Lung microvascular endothelial cell (primary cell): ENCODE data around the gene PRKCB. TPM values are rescaled to one million over a fixed set of nuclear protein-coding genes. Genes with fewer than 3 reads are reported as not detected.
"Not testable (repeated sequence)": the region's sequence is repeated elsewhere in the genome, so short reads cannot be mapped to it uniquely, and the experiment has no call there.

Experiments
- DNase-seq, 2 donors: peaks; one replicate each; pipeline versions ENCODE4 v3.0.0 to v3.0.0-alpha.2; 2010; ENCODE audit warnings: low read depth in 2 of 2
- total RNA-seq: library from RNA; depleted of rRNA; stranded (reverse); fragments of >200 nt; gene quantifications from 2 replicates; pipeline ENCODE4 v1.2.1, GENCODE V29; 2014

PRKCB gene
- total RNA-seq, 1 donor from 2014 or later, result not detected

GRCh38 chr16:24129412-24129918, 293.7 kb downstream of the PRKCB start:
- no peak for DNase-seq

DNA sequence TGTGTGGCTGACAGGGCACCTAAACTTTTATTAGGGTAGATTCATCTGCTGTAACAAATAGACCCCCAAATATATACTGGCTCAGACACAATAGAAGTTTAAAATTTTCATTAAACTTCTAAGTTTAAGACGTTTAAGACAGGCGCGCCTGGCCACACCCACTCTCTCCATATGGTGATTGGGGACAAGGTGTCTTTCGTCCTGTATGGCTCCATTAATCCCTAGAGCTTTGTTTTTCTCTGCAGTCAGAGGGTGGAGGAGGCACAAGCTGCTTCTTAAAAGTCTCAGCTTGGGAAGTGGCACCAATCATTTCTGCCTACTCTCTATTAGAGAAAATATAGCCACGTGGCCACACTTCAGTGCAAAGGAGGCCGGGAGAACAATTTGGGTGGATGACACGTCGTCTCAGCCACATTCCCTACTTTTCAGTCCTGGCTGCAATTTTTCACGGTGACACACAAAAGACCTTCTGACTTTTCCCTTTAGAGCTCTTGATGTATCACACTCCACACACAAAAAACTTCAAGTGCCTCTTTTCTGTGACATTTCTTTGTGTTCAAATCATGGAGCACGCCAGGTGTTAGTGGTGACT, 294.8 kb downstream of the PRKCB start:
- no peak for DNase-seq

DNA sequence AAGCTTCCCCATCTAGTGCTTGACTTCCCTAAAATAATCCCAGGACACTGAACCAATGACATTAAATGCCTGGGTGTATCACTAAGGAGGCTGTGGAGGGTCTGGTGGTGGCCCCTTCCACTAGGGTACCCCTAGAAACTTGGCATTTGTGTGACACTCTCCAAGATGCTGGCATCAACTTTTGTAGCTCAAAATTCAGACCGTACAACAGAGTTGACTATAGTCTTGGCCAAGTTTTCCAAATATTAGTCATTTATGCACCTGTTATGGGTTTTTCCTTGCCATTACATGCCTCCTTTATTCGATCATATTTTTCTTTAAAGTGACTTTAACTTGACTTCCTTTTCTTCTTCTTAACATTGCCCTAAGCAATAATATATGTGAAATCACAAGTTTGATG, 295.5 kb downstream of the PRKCB start:
- no peak for DNase-seq

DNA sequence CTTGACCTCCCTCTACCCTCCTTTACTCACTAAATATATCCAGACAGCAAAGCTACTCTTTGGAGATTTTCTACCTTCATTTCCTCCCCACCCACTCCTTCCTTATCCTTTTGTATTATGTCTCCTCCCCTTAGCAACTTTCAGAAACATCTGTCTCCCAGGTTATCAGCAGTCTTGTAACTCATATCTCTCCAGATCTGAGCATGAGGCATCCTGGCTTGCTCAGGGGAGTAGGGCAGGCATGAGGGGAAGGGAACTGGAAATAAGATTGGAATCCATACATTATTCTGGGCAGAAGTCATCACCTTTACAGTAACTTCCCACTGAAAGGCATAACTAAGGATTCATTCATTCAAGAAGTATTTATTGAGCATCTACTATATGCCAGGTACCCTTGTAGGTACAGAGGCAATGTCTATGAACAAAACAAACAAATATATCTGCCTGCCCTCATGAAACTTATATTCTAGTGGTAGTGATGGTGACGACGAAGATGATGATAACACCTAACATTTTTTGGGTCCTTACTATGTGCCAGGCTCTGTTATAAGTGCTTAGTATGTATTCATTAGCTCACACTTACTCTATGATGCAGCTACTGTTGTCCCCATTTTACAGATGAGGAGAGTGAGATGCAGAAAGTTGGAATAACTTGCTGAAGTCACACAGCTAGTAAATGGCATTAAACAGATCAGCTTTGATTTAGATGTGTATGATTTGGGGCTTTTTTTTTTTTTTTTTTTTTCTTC, 296.4 kb downstream of the PRKCB start:
- DNase-seq, result no peak

GRCh38 chr16:24132797-24133155, 297.0 kb downstream of the PRKCB start:
- DNase-seq, result no peak

DNA sequence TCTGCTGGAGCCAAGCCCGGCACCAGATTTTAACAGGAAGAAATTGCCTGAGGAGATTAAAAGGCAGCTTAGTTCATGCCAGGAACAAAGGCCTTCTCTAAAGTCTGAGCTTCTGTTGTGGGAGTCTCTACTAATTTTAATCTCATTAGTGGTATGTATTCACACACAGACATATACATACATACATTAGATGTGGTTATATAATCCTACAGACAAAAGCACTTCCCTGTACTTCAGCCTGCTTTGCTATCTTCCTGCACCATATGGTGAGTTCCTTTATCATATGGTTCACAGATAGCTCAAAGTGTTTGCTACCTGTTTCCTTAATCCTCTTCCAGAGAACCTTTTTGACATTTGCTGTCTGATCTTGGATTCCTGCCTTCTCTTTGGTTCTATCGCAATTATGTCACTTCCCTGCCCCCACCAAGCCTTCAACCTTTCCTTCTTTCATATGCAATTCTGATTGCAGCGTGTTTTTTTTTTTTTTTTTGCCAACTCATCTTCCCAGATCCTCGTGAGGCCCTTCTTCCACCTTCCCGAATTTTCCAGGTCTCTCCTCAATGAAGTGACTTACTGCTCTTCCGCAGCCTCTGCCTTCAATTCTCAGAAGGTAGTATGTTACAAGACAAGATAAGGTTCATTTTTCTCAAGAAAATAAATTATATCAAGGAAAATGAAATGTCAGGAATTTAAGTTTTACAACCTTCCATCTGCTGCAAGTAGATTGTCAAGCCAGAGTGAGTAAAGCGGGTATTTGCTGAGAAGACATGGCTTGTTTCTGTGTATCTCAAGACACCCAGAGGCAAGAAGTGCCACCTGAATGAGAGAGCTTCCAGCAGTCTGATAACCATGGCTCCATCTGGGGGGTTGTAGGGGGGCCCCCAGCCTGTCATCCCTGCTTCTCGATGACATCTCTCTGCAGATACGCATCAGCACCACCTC, 300.1 kb downstream of the PRKCB start:
- no peak for DNase-seq

DNA sequence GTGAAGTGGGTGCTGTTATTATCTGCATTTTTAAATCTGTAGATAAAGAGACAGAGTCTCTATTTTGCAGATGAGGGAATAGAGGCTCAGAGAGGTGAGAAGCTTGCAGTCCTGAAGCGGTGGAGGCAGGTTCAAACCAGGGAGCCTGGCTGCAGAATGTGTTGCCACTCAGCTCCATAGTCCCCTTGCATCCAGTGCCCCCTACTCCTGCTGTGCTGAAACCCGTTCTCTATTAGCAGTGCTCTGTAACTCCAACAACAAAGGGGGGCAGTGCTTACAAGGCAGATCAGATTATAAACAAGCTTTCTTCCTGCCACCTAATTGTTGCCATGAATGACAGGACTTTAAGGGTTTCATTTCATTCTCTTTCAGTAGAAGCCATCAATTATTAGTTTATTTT, 302.2 kb downstream of the PRKCB start:
- no peak for DNase-seq

DNA sequence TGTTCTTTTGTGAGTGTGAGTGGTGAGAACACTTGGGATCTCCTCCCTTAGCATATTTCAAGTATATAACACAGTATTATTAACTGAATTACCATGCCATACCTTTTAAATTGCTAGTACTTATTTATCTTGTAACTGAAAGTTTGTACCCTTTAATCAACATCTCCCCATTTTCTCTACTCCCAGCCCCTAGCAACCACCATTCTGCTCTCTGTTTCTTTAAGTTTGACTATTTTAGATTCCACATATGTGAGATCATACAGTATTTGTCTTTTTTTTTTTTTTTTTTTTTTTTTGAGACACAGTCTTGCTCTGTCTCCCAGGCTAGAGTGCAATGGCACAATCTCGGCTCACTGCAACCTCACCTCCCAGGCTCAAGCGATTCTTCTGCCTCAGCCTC, 302.8 kb downstream of the PRKCB start:
- DNase-seq, result no peak

DNA sequence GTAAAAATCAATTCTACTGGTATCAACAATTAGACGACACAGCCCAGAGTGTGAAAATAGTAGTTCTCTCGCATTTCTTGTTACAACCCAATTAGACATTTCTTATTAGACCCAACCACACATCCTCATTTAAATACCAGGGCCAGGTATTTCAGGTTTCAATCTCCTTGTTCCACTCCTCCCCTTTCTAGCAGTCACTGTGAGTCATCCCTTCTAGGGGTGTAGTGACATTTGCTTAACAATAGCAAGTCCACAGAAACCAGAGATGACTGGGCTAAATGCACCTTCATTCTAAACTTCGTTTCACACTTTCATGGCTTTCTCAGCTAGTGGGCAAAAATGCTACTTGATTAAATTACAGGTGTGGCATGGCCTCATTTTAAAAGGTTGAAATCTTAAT, 303.5 kb downstream of the PRKCB start:
- DNase-seq, result no peak

GRCh38 chr16:24140730-24141129, 304.9 kb downstream of the PRKCB start:
- no peak for DNase-seq

- DNase-seq, result no peak
Measured at GRCh38 chr16:24141466-24141865, 305.7 kb downstream of the PRKCB start.

DNA sequence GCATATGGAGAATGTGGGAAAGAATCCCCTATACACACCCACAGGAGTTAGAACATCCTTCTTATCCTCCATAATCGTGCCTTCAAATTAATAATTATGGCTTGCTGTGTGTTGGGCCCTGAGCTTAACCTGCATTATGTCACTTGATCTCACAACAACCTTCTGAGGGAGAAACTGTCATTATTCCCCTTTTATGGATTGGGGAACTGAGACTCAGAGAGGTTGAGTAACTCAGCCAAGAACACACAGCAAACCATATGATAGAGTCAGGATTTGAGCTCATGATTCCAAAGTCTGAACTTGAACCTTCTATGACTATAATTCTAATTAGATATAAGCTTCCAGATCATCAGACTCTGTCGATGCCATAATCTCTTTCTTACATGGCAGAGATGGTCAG, 306.1 kb downstream of the PRKCB start:
- no peak for DNase-seq

GRCh38 chr16:24145927-24146326, 310.1 kb downstream of the PRKCB start:
- DNase-seq, result no peak

- DNase-seq, result no peak
Measured at GRCh38 chr16:24146518-24146917, 310.7 kb downstream of the PRKCB start.

- DNase-seq, result no peak
Measured at GRCh38 chr16:24149102-24149501, 313.3 kb downstream of the PRKCB start.

DNA sequence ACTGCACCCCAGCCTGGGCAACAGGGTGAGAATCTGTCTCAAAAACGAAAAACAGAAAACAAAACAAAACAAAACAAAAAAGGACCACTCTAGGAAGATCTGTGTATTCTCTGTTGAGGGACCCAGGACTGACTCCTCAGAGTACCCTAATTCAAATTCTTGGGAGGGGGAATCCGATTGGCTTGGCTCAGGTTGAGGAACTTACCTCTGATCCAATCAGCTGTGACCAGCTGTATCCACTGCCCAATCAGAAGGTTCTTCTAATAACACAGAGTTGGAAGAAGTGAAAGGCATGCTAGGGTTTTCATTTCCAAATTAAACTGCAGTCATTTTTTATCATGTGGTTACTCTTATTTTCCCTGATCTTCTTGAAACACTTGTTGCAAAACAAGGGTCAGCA, 314.5 kb downstream of the PRKCB start:
- no peak for DNase-seq

- peak; percentile 31 to 85 for DNase-seq
Measured at GRCh38 chr16:24151482-24151939, 315.7 kb downstream of the PRKCB start.

- not testable (repeated sequence) for DNase-seq
Measured at GRCh38 chr16:24152048-24152447, 316.3 kb downstream of the PRKCB start.

DNA sequence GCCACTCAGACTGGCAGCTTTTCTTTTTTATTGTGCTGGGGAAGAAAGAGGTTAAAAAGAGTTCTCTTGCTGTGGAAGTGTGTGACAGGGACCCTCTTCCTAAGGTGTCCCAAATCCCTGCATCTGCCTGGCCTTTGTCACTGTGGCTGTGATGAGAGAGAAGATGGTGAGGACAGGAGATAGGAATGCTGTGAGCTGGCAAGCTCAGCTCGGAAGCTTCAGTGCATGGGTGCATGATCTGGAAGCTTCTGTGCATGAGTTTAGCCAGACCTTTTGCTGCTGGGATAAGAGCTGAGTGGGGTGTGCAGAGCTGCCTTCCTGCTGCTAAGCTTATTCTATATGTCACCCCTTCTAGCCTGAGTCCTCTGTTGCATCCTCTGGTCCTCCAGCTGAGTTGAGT, 317.0 kb downstream of the PRKCB start:
- DNase-seq, result peak in 1 of 2 donors; percentile 36

DNA sequence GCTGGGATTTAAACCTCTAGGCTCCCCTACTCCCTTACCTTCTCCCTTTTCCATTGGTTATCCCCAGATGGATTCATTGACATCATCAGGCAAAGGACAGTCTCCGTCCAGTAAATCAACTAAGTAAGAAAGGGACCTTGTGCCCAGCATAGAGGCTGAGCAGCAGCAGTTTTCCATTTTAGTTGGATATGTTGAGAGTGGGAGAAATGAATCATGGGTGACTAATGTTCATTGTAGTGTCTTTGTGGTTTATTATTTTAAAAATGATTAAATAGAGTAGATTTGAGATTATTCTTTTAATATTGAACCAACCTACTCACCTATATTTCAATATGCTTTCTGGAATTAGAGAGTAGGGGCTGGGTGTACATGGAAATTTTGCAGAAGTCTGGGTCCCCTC, 321.0 kb downstream of the PRKCB start:
- no peak for DNase-seq

GRCh38 chr16:24163935-24164334, 328.2 kb downstream of the PRKCB start:
- DNase-seq, result no peak

GRCh38 chr16:24164416-24164815, 328.6 kb downstream of the PRKCB start:
- DNase-seq, result no peak
